HT1080 (cell line): ENCODE results near the gene HOXD10. TPM values are rescaled to one million over a fixed set of nuclear protein-coding genes. Genes with fewer than 3 reads are reported as not detected.

Experiments used
- DNase-seq: peaks from one replicate; pipeline ENCODE4 v3.0.0-alpha.2; 2015; ENCODE audit warnings: low read depth
- total RNA-seq: library from RNA; depleted of rRNA; stranded (reverse); fragments of >200 nt; shearing (Covaris generic); gene quantifications from 2 replicates; pipeline ENCODE4 v1.2.3, GENCODE V29; 2014

The HOXD10 gene
- total RNA-seq, 1 experiment from 2014 or later, result 8.6 TPM

DNA sequence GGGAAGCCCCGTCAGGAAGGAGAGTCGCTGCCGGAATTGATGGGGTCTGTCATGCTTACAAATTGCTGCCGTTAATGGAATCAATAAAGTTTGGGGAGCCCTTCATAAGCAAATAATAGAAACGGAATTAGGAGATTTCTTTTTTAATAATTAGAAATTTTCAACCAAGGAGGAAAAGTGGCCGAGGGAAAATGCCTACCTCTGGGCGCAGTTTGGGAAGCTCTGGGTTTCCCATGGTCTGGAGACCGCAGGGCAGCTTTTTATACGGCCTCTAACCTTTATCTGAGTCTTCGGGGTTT is 34.1 kb upstream of the HOXD10 start:
- no peak for DNase-seq

- no peak for DNase-seq
Measured at GRCh38 chr2:176082824-176083751, 33.5 kb upstream of the HOXD10 start.

- DNase-seq, result no peak
Measured at GRCh38 chr2:176083796-176084261, 32.7 kb upstream of the HOXD10 start, which contains the start of gene EVX2. Gene EVX2, minus strand, starts transcription at chr2:176083962. Its CDS starts 186 bp downstream, at chr2:176083776.

DNA sequence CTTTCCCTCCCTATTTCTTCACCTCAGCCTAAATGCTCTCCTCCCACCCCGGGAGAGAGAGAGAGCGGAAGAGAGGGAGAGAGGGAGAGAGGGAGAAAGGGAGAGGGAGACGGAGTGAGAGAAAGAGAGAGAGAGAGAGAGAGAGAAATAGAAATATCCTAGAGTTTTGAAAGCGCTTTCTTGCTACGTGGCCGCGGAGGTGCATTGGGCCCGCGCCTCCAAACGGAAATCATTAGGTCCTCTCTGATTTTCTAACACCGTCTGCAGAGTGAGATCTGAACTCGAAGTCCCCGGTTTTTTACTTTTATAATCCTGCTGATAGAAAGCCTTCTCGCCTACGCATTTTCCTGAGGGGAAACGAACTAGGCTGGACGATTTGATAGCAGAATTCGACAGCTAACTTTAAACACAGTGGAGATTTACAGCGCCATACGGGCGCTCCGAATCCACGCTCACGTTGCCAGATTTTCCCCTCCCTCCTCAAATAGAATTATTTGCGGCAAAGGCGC is 31.9 kb upstream of the HOXD10 start:
- DNase-seq, result no peak

DNA sequence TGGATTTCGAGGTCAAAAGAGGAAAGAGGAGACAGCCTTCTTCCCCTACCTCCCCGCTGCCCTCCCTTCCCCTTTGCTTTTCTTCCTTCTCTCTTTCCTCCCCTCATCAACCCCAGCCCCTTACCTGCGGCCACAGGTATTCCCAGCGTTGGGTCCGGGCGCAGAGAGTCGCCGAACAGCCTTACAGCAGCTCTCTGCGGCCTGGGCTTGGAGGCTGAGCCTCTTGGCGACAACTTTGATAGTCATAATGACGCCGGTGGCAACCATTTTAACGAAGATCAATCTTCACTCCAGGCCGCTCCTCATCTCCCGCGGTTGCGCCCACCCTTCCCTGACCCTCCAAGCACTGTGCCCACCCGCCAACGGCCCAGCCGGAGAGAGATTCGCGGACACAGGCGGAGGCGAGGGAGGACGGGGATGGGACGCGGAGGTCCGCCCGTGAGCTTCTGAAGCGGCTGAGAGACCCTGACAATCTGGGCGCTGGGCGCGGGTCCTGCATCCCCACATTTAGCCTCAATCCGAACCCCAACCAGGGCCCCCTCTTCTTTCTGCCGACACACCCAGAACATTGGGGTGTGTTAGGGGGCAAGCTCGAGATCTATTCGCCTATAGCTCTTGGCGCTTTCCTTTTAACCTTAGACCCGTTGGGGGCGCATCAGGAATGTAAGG is 31.3 kb upstream of the HOXD10 start:
- DNase-seq, result no peak

GRCh38 chr2:176085861-176086771 is 30.5 kb upstream of the HOXD10 start:
- peak; percentile 25 for DNase-seq

GRCh38 chr2:176087330-176088047 is 29.1 kb upstream of the HOXD10 start:
- no peak for DNase-seq

GRCh38 chr2:176088048-176088936 is 28.3 kb upstream of the HOXD10 start:
- peak; percentile 38 for DNase-seq

DNA sequence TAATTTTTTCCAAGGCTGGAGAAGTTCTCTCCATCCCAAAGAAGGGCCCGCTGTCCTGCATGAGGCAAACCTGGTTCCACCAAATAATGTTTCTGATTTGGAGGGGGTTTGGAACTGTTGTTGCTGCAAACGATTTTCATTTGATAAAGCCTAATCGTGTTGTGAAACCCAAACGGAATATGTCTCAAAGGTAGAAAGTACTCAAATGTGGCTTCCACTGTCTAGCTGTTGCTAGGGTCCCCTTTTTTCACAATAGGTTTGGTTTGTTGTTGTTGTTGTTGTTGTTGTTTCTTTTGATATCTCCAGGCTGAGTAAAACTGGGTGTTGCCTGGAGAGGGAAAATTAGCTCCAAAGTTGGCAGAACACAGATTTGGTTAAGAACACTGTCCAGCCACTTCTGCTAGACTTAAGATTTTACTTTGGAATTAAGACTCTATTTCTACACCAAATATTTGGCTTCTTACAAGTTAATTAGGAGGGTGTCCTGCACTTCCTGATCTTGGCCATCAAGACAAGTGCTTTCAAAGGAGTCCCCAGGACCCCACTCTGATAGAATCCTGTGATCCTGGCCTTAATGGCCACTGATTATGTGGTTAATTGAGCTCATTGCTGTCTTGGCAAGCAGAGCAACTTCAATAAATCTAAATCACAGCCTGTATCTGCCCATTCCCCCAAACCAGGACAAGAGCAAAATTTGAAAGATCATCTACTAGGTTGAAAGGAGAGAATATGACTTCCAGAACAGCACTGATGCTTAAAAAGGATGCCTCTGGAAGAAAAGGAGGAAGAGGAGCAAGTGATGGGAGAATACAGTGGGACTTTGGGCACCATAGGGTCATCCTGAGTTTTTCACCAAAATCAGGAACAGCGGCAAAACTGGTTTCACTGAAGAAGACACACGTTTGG is 27.4 kb upstream of the HOXD10 start:
- DNase-seq, result no peak

- DNase-seq, result no peak
Measured at GRCh38 chr2:176089843-176090395, 26.7 kb upstream of the HOXD10 start.

GRCh38 chr2:176090862-176091261 is 25.7 kb upstream of the HOXD10 start:
- no peak for DNase-seq

DNA sequence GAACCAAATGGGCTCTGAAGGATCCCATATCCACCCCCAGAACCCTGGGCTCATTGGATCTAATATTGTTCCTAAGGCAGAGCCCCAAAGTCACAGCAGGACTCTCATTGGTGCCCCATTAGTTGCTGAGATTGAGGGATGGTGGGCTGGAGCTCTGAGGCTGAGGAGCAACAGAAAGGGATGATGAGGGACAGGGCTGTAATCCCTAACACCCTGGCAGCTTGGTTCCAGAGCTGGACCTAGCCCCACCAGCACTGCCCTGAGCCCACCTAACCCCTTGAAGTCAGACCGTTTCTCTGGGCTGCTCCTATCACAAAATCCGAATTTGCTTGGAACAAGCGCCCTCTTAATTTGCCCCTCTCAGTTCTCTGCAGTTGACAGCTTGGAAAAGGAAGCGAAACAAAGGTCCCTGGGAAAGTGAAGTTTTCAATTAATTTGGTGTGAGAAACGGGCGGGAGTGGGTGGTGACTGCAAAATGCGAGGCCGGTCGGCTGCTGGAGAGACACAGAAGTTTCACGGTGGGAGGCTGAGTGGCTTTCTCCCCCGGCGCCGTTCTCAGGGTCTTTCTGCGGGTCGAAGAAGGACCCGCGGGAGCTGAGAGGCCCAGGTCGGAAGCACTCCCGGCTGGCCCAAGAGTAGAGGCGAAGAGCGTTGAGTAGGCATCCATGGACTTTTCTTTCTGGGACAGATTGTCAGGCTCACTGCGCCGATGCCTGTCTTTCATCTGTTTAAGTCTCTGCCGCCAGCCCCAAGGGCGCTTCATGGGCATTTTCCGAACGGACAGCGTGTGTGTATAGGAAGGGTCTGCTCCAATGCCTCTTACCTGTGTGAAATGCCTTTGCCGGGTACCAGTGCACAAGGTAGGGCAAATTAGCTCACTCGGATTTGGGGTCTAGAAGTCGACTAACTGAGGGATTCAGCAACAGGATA is 25.0 kb upstream of the HOXD10 start:
- DNase-seq, result no peak

DNA sequence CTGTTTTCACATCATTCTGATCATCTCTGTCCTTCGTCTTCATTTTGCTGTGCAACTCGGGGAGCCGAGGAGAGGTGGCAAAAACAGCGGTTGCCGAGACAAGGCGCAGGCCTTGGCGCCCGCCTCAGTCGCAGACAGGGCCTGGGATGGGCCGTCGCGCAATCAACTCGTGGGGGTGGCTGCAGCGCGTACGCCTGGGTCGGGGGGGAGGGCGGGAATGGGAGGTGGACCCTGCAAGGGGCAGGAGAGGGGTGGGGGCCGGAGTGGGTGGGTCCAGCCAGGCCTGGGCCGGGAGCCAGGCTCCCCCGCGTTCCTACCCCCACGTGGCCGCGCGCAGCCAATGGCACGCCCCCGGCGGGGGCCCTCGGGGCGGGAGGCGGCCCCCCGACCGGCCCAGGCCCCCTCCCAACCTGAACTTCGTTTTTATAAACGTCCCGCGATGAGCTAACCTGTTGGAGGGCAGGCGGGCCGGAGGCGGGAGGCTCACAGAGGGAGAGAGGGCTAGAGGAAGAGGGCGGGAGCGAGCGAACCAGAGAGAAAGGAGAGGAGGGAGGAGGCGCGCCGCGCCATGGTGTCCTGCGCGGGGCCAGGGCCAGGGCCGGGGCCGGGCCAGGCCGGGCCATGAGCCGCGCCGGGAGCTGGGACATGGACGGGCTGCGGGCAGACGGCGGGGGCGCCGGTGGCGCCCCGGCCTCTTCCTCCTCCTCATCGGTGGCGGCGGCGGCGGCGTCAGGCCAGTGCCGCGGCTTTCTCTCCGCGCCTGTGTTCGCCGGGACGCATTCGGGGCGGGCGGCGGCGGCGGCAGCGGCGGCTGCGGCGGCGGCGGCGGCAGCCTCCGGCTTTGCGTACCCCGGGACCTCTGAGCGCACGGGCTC is 24.1 kb upstream of the HOXD10 start, which contains the start of gene HOXD13:
Gene HOXD13 (plus strand): TSS at position 452 of the 875 bp plus-strand sequence. CDS start 170 bp downstream, at position 622.
- DNase-seq, result no peak

- DNase-seq, result peak; percentile 45
Measured at GRCh38 chr2:176093145-176093897, 23.3 kb upstream of the HOXD10 start.

DNA sequence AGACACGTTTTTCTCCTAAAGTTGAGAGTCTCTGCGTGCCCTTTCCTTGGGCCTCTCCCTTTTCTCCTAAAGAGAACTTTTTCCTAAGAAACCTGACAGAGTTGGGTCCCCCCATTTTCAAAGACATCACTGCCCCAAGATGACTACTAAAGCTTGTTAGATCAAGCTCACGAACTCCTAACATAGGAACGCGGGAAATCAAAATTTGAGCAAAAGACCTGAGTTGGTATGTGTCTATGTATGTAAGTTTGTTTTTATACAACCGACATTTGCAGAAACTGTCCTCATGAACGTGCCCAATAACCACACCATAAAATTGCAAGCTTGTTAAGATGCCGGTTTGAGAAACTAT is 22.7 kb upstream of the HOXD10 start:
- DNase-seq, result no peak
